Measurements from ENCODE around the gene TGM1.

GRCh38 chr14:24261969-24262327, 1.0 kb downstream of the TGM1 start:
- no peak for TF ChIP-seq EZH2phosphoT487 (IDR thresholded peaks at IDR 0.05; ENCODE audit: borderline replicate concordance, low read depth)
- TF ChIP-seq CTCF (IDR thresholded peaks at IDR 0.05), result no peak
- no peak for TF ChIP-seq TAF1 (IDR thresholded peaks at IDR 0.05; ENCODE audit: borderline replicate concordance, low read depth, low read length)
- TF ChIP-seq TCF12 (IDR thresholded peaks at IDR 0.05), result no peak

Measured in SK-N-SH (cell line).